C4-2B (cell line): Measurements from ENCODE around the gene BICDL1.

Source experiments
- ZFX ChIP-seq: fragments of 450-650 bp; IDR thresholded peaks from 2 replicates; pipeline ENCODE4 v1.6.1; 2017
- TF ChIP-seq, protein P1 (sequence below): fragments of 450-650 bp; conservative IDR thresholded peaks from 2 replicates; pipeline ENCODE4 v1.5.1; 2017; ENCODE audit warnings: mild to moderate bottlenecking

DNA sequence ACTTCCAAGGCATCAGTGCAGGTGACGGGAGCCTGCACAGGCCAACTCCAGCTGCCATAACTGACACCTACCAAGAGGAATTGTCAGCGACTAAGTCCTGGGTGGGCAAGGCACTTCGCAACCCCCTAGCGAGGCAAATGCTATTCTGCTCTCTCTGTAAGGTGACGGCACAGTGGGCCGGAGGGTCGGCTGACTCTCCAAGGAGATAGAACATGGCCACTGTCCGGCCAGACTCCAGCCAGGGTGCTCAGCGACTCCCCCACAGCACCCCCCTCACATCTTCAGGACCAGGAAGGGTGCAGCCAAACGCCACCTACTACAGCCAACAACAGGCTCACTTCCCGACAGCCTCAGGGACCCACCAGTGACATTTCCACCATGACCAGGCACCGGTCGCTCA lies 114.3 kb downstream of the BICDL1 start:
- TF ChIP-seq, protein P1, sequence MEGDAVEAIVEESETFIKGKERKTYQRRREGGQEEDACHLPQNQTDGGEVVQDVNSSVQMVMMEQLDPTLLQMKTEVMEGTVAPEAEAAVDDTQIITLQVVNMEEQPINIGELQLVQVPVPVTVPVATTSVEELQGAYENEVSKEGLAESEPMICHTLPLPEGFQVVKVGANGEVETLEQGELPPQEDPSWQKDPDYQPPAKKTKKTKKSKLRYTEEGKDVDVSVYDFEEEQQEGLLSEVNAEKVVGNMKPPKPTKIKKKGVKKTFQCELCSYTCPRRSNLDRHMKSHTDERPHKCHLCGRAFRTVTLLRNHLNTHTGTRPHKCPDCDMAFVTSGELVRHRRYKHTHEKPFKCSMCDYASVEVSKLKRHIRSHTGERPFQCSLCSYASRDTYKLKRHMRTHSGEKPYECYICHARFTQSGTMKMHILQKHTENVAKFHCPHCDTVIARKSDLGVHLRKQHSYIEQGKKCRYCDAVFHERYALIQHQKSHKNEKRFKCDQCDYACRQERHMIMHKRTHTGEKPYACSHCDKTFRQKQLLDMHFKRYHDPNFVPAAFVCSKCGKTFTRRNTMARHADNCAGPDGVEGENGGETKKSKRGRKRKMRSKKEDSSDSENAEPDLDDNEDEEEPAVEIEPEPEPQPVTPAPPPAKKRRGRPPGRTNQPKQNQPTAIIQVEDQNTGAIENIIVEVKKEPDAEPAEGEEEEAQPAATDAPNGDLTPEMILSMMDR = no peak
- no peak for TF ChIP-seq ZFX
